HG03460 (cell line): ENCODE results near the gene GBE1.
"Not testable (repeated sequence)": the region's sequence is repeated elsewhere in the genome, so short reads cannot be mapped to it uniquely, and the experiment has no call there.

Experiments
- ATAC-seq: cut with Tn5 transposase; IDR thresholded peaks from one replicate; pipeline ENCODE4 v1.9.1; 2021; ENCODE audit not compliant: unreplicated experiment

The GBE1 gene

GRCh38 chr3:81544385-81544784 is 217.1 kb downstream of the GBE1 start:
- no peak for ATAC-seq

- ATAC-seq = no peak
Measured at GRCh38 chr3:81540787-81541186, 220.7 kb downstream of the GBE1 start.

- ATAC-seq = no peak
Measured at GRCh38 chr3:81531846-81532245, 229.6 kb downstream of the GBE1 start.

- no peak for ATAC-seq
Measured at GRCh38 chr3:81531263-81531662, 230.2 kb downstream of the GBE1 start.

- ATAC-seq = no peak
Measured at GRCh38 chr3:81530180-81530939, 231.1 kb downstream of the GBE1 start.

- no peak for ATAC-seq
Measured at GRCh38 chr3:81521855-81522254, 239.6 kb downstream of the GBE1 start.

- ATAC-seq = no peak
Measured at GRCh38 chr3:81518945-81519344, 242.5 kb downstream of the GBE1 start.

- no peak for ATAC-seq
Measured at GRCh38 chr3:81516042-81516441, 245.4 kb downstream of the GBE1 start.

GRCh38 chr3:81513591-81513990 is 247.9 kb downstream of the GBE1 start:
- no peak for ATAC-seq

GRCh38 chr3:81503026-81503425 is 258.4 kb downstream of the GBE1 start:
- ATAC-seq = no peak

GRCh38 chr3:81502236-81502635 is 259.2 kb downstream of the GBE1 start:
- ATAC-seq = no peak

GRCh38 chr3:81500039-81500438 is 261.4 kb downstream of the GBE1 start:
- peak; percentile 73 for ATAC-seq

- ATAC-seq = no peak
Measured at GRCh38 chr3:81497572-81498251, 263.7 kb downstream of the GBE1 start.

GRCh38 chr3:81496407-81497104 is 264.9 kb downstream of the GBE1 start:
- ATAC-seq = no peak

- not testable (repeated sequence) for ATAC-seq
Measured at GRCh38 chr3:81492471-81492870, 269.0 kb downstream of the GBE1 start.

GRCh38 chr3:81492040-81492439 is 269.4 kb downstream of the GBE1 start:
- no peak for ATAC-seq

GRCh38 chr3:81490541-81491288 is 270.7 kb downstream of the GBE1 start:
- peak; percentile 88 for ATAC-seq

GRCh38 chr3:81485444-81485865 is 276.0 kb downstream of the GBE1 start:
- ATAC-seq = peak; percentile 99

- ATAC-seq = no peak
Measured at GRCh38 chr3:81484520-81484919, 276.9 kb downstream of the GBE1 start.

GRCh38 chr3:81483046-81483445 is 278.4 kb downstream of the GBE1 start:
- no peak for ATAC-seq

- ATAC-seq = no peak
Measured at GRCh38 chr3:81477740-81478139, 283.7 kb downstream of the GBE1 start.
